ENCODE data around the gene ST6GAL2.

ST6GAL2 gene

GRCh38 chr2:106886916-106887758, 1.2 kb upstream of the ST6GAL2 start:
- H3K4me1 Mint-ChIP-seq, result peaks cover 51% of the 10 kb centered on the region
- peaks cover 5% of the 10 kb centered on the region for H3K27me3 Mint-ChIP-seq (ENCODE audit: low read depth, poor library complexity)
- H3K4me3 Mint-ChIP-seq, result peak overlapping the region; percentile 84
- no peak overlapping the region for H3K27ac Mint-ChIP-seq
- no peaks in the 10 kb centered on the region for H3K9me3 Mint-ChIP-seq
- DNase-seq, result peak; percentile 70
- no peaks in the 10 kb centered on the region for H3K36me3 Mint-ChIP-seq (ENCODE audit: low read depth)
- TF ChIP-seq CTCF (IDR thresholded peaks at IDR 0.05), result no peak

GRCh38 chr2:106885329-106885728, 638 bp downstream of the ST6GAL2 start:
- peaks cover 50% of the 10 kb centered on the region for H3K4me1 Mint-ChIP-seq
- DNase-seq, result no peak
- TF ChIP-seq CTCF (IDR thresholded peaks at IDR 0.05), result no peak
- H3K27me3 Mint-ChIP-seq (ENCODE audit: low read depth, poor library complexity), result peaks cover 5% of the 10 kb centered on the region
- H3K9me3 Mint-ChIP-seq, result no peaks in the 10 kb centered on the region
- peak overlapping the region; percentile 100 for H3K4me3 Mint-ChIP-seq
- peak overlapping the region; percentile 77 for H3K27ac Mint-ChIP-seq
- no peaks in the 10 kb centered on the region for H3K36me3 Mint-ChIP-seq (ENCODE audit: low read depth)

GRCh38 chr2:106882673-106883072, 3.3 kb downstream of the ST6GAL2 start:
- peaks cover 15% of the 10 kb centered on the region for H3K36me3 Mint-ChIP-seq (ENCODE audit: low read depth)
- peaks cover 5% of the 10 kb centered on the region for H3K27me3 Mint-ChIP-seq (ENCODE audit: low read depth, poor library complexity)
- H3K4me3 Mint-ChIP-seq, result no peak overlapping the region
- no peak for TF ChIP-seq CTCF (IDR thresholded peaks at IDR 0.05)
- no peak for DNase-seq
- no peaks in the 10 kb centered on the region for H3K9me3 Mint-ChIP-seq
- peaks cover 40% of the 10 kb centered on the region for H3K4me1 Mint-ChIP-seq
- H3K27ac Mint-ChIP-seq, result no peak overlapping the region

GRCh38 chr2:106878206-106878605, 7.8 kb downstream of the ST6GAL2 start:
- Mint-ChIP-seq H3K4me1 (peaks cover 13% of the 10 kb centered on the region), H3K27ac (no peak overlapping the region), H3K27me3 (ENCODE audit: low read depth, poor library complexity) (no peaks in the 10 kb centered on the region), H3K36me3 (ENCODE audit: low read depth) (peaks cover 32% of the 10 kb centered on the region), H3K9me3 (no peaks in the 10 kb centered on the region), H3K4me3 (no peak overlapping the region)
- DNase-seq, result no peak
- no peak for TF ChIP-seq CTCF (IDR thresholded peaks at IDR 0.05)

GRCh38 chr2:106876699-106877098, 9.3 kb downstream of the ST6GAL2 start:
- no peak for TF ChIP-seq CTCF (IDR thresholded peaks at IDR 0.05)
- H3K9me3 Mint-ChIP-seq, result no peaks in the 10 kb centered on the region
- H3K27ac Mint-ChIP-seq, result no peak overlapping the region
- DNase-seq, result no peak
- peaks cover 35% of the 10 kb centered on the region for H3K36me3 Mint-ChIP-seq (ENCODE audit: low read depth)
- H3K4me1 Mint-ChIP-seq, result peaks cover 1% of the 10 kb centered on the region
- no peaks in the 10 kb centered on the region for H3K27me3 Mint-ChIP-seq (ENCODE audit: low read depth, poor library complexity)
- no peak overlapping the region for H3K4me3 Mint-ChIP-seq
